PC-3 (cell line): ENCODE measurements around the gene MAPK9.

Experiments used
- CTCF ChIP-seq: fragments of 300-600 bp; sonication (generic); conservative IDR thresholded peaks from 2 replicates; pipeline ENCODE4 v1.5.1; 2017; ENCODE audit warnings: antibody characterized with exemption, low read depth, mild to moderate bottlenecking, low read length
- EZH2phosphoT487 ChIP-seq: fragments of 300-600 bp; sonication (generic); IDR thresholded peaks from 2 replicates; pipeline ENCODE4 v1.6.1; 2018; ENCODE audit warnings: mild to moderate bottlenecking, antibody characterized with exemption, low read length, borderline replicate concordance

- TF ChIP-seq CTCF (no peak), EZH2phosphoT487 (no peak)
Measured at GRCh38 chr5:180341595-180341994, 49.7 kb upstream of the MAPK9 start.
